Heart right ventricle (tissue), 16 donors: ENCODE measurements around the gene SLC25A33. TPM values are rescaled to one million over a fixed set of nuclear protein-coding genes. Genes with fewer than 3 reads are reported as not detected.

Source experiments
- ATAC-seq, 8 donors: fragments of 200-7000 bp; cut with Tn5 transposase; one replicate each; pipeline ENCODE4 v1.9.1; 2020; ENCODE audit warnings: mild to moderate bottlenecking in 8 of 8, moderate library complexity in 8 of 8, moderate number of reproducible peaks in 1 of 8
- DNase-seq, 2 donors: peaks; one replicate each; pipeline ENCODE4 v3.0.0-alpha.2; 2020
- H3K27ac ChIP-seq, 10 donors: fragments of 200-600 bp; sonication (generic) in 2 of 10; one replicate each; pipeline versions ENCODE4 v1.5.0 to v1.8.0; 2020 to 2022; ENCODE audit warnings: mild to moderate bottlenecking in 3 of 10
- H3K27me3 ChIP-seq, 7 donors: fragments of 200-600 bp; one replicate each; pipeline ENCODE4 v1.8.0; 2021 to 2022; ENCODE audit warnings: mild to moderate bottlenecking in 2 of 7
- H3K36me3 ChIP-seq, 9 donors: fragments of 200-600 bp; sonication (generic) in 1 of 9; one replicate each; pipeline versions ENCODE4 v1.5.0 to v1.8.0; 2020 to 2022; ENCODE audit warnings: mild to moderate bottlenecking in 2 of 9
- H3K4me1 ChIP-seq, 9 donors: fragments of 200-600 bp; sonication (generic) in 1 of 9; one replicate each; pipeline versions ENCODE4 v1.5.0 to v1.8.0; 2020 to 2022; ENCODE audit warnings: mild to moderate bottlenecking in 4 of 9
- H3K4me3 ChIP-seq, 10 donors: fragments of 200-600 bp; sonication (generic) in 2 of 10; one replicate each; pipeline versions ENCODE4 v1.5.0 to v1.8.0; 2020 to 2022; ENCODE audit warnings: mild to moderate bottlenecking in 7 of 10, moderate library complexity in 2 of 10
- H3K9me3 ChIP-seq, 11 donors: fragments of 200-600 bp in 10 of 11; sonication (generic) in 2 of 11; one replicate each; pipeline versions ENCODE4 v1.5.0 to v1.8.0; 2013 to 2022; ENCODE audit warnings: mild to moderate bottlenecking in 2 of 11, control low read depth in 1 of 11, moderate library complexity in 1 of 11
- CTCF ChIP-seq, 9 donors: fragments of 200-600 bp; sonication (generic) in 2 of 9; IDR thresholded peaks; one replicate each; pipeline versions ENCODE4 v1.5.0 to v1.8.0; 2021 to 2022; ENCODE audit warnings: antibody characterized with exemption in 9 of 9, mild to moderate bottlenecking in 5 of 9, moderate library complexity in 1 of 9
- WGBS, 2 donors: extraction: QIAGEN DNeasy Blood & Tissue Kit; methylation state at CpG; one replicate each; pipeline ENCODE4 v1.1.7; 2013; ENCODE audit warnings: inconsistent platforms in 1 of 2; 5-methylcytosine and 5-hydroxymethylcytosine counted together
- intact Hi-C, 10 donors: fragments of 100-400 bp; cut with DNase I; formaldehyde crosslinking; loops; one replicate each; pipeline versions ENCODE4 v1.11.1 to v1.14.2; 2022
- polyA plus RNA-seq, 2 donors: library from polyadenylated mRNA; stranded (reverse); fragments of 200-250 nt; gene quantifications; one replicate each; pipeline ENCODE4 v1.2.3, GENCODE V29; 2013
- total RNA-seq, 10 donors: library from RNA; stranded (reverse); fragmentation: NEBNext Ultra II Directional in 3 of 10; extraction: Animal tissue kit (Norgen Biotek cat#: 25700) in 3 of 10; gene quantifications; one replicate each; pipeline versions ENCODE4 v1.2.1 to v1.2.4, GENCODE V29; 2021 to 2023
- donor health status: Arrhythmogenic right ventricular cardiomyopathy.
- donor health status: ischemic (EF 13 %, LVEDD 7.1; RV severe dilation, severe dysfunction).
- donor health status: healthy with polysubstance abuse.
- donor health status: DM: no; HTN: yes; CAD: no.
- donor health status: DM: no; HTN: no; CAD: no.
- donor health status: ischemic (EF 25% LVEDD 6.9; RV normal size, moderate dysfunction).
- donor health status: ischemic (EF 25% LVEDD 5.7; RV mildly dilated, moderate dysfunction).
- donor health status: healthy.
- donor health status: DM: yes; HTN: yes; CAD: no.
- donor health status: Ischemic cardiomyopathy.
- donor health status: ischemic (EF 35%, LVEDD 5.7; RV mildly dilated, moderate dysfunction).
- donor health status: nonischemic (EF 11% LVEDD 7.7; RV severe dilation, severe dysfunction).
- donor health status: DM: yes; HTN: yes; CAD: no.
- donor health status: PGD.
- donor health status: ischemic (EF 29% LVEDD 5.4; RV normal size, mild dysfunction).
- donor health status: nonischemic (EF 23%, LVEDD 6.1; RV moderate dilation, normal function).

The SLC25A33 gene
- total and polyA plus RNA-seq, 12 donors = 2.8 to 7.7 (median 5.4) TPM

- ATAC-seq = no peak
- Histone ChIP-seq H3K27ac (peak overlapping the region in 1 of 10 donors; percentile 39), H3K4me3 (no peak overlapping the region)
Observed at GRCh38 chr1:9607352-9607751, 68.1 kb downstream of the SLC25A33 start.

GRCh38 chr1:9609998-9610397, 70.7 kb downstream of the SLC25A33 start:
- intact Hi-C loops = no loop called here
- TF ChIP-seq CTCF (IDR thresholded peaks at IDR 0.05) = no peak
- H3K4me3 ChIP-seq = no peak overlapping the region
- peaks cover 0 to 13% (median 0%) of the 10 kb centered on the region in 9 donors for H3K4me1 ChIP-seq
- no peak overlapping the region for H3K27ac ChIP-seq
- peaks cover 0 to 81% (median 14%) of the 10 kb centered on the region in 9 donors for H3K36me3 ChIP-seq
- DNase-seq = peak in 1 of 2 donors; percentile 50
- 65 to 67% methylated on average over 5 of the region's 5 CpGs for WGBS, 2 donors
- no peaks in the 10 kb centered on the region for H3K27me3 ChIP-seq
- H3K9me3 ChIP-seq = no peaks in the 10 kb centered on the region
- peak; percentile 25 to 69 (median 58) for ATAC-seq

More at GRCh38 chr1:9607352-9607751, 68.1 kb downstream of the SLC25A33 start:
- peaks cover 0 to 91% (median 11%) of the 10 kb centered on the region in 9 donors for H3K36me3 ChIP-seq
- no peaks in the 10 kb centered on the region for H3K9me3 ChIP-seq
- intact Hi-C loops = no loop called here
- H3K4me1 ChIP-seq = peaks cover 0 to 13% (median 0%) of the 10 kb centered on the region in 9 donors
- WGBS, 2 donors = 85% methylated on average over 19 of the region's 19 CpGs
- no peaks in the 10 kb centered on the region for H3K27me3 ChIP-seq
- DNase-seq = no peak
- TF ChIP-seq CTCF (IDR thresholded peaks at IDR 0.05) = no peak

- H3K9me3 ChIP-seq = no peaks in the 10 kb centered on the region
- H3K4me3 ChIP-seq = no peak overlapping the region
- no peak for TF ChIP-seq CTCF (IDR thresholded peaks at IDR 0.05)
- DNase-seq (no peak), ATAC-seq (no peak)
- peaks cover 0 to 13% (median 0%) of the 10 kb centered on the region in 9 donors for H3K4me1 ChIP-seq
- no peaks in the 10 kb centered on the region for H3K27me3 ChIP-seq
- peaks cover 0 to 77% (median 14%) of the 10 kb centered on the region in 9 donors for H3K36me3 ChIP-seq
- intact Hi-C loops = no loop called here
- no peak overlapping the region for H3K27ac ChIP-seq
- 90 to 92% methylated on average over 25 of the region's 25 CpGs for WGBS, 2 donors
Observed at GRCh38 chr1:9610548-9610947, 71.3 kb downstream of the SLC25A33 start.

GRCh38 chr1:9611716-9612115, 72.5 kb downstream of the SLC25A33 start:
- H3K27me3 ChIP-seq = no peaks in the 10 kb centered on the region
- peaks cover 0 to 9% (median 0%) of the 10 kb centered on the region in 9 donors for H3K4me1 ChIP-seq
- peaks cover 0 to 72% (median 14%) of the 10 kb centered on the region in 9 donors for H3K36me3 ChIP-seq
- no peak overlapping the region for H3K4me3 ChIP-seq
- intact Hi-C loops = no loop called here
- ATAC-seq (no peak), DNase-seq (no peak)
- no peak overlapping the region for H3K27ac ChIP-seq
- no peaks in the 10 kb centered on the region for H3K9me3 ChIP-seq
- no peak for TF ChIP-seq CTCF (IDR thresholded peaks at IDR 0.05)
- 88 to 89% methylated on average over 13 of the region's 13 CpGs for WGBS, 2 donors
